ENCODE results near the gene LMAN2.

Gene LMAN2

DNA sequence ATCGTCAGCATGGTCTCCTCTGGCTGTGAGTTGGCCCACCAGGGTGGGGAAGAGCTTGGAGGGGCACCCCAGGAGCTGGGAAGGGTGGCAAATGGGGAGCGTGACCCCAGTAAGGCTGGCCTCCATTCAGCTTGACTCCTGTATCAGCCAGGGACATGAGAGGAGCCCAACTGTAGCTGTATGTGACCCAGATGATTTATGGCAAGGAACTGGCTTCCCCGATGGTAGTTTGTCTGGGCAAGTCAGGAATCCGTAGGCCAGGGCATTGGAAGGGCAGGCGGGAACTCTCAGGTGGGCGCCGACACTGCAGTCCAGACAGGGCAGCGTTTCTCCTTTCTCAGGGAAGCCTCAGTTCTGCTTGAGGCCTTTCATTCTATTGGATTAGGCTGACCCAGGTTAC lies 35.1 kb upstream of the LMAN2 start:
- TF ChIP-seq, protein P1, sequence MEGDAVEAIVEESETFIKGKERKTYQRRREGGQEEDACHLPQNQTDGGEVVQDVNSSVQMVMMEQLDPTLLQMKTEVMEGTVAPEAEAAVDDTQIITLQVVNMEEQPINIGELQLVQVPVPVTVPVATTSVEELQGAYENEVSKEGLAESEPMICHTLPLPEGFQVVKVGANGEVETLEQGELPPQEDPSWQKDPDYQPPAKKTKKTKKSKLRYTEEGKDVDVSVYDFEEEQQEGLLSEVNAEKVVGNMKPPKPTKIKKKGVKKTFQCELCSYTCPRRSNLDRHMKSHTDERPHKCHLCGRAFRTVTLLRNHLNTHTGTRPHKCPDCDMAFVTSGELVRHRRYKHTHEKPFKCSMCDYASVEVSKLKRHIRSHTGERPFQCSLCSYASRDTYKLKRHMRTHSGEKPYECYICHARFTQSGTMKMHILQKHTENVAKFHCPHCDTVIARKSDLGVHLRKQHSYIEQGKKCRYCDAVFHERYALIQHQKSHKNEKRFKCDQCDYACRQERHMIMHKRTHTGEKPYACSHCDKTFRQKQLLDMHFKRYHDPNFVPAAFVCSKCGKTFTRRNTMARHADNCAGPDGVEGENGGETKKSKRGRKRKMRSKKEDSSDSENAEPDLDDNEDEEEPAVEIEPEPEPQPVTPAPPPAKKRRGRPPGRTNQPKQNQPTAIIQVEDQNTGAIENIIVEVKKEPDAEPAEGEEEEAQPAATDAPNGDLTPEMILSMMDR (IDR thresholded peaks at IDR 0.05; ENCODE audit: borderline replicate concordance, insufficient read depth, low read depth, low read length) = no peak
- H3K4me3 ChIP-seq (ENCODE audit: low read depth, low read length) = no peak overlapping the region

- TF ChIP-seq, protein P1 (IDR thresholded peaks at IDR 0.05; ENCODE audit: borderline replicate concordance, insufficient read depth, low read depth, low read length) = no peak
These were observed 34.3 kb upstream of the LMAN2 start for GRCh38 chr5:177385720-177386119.

DNA sequence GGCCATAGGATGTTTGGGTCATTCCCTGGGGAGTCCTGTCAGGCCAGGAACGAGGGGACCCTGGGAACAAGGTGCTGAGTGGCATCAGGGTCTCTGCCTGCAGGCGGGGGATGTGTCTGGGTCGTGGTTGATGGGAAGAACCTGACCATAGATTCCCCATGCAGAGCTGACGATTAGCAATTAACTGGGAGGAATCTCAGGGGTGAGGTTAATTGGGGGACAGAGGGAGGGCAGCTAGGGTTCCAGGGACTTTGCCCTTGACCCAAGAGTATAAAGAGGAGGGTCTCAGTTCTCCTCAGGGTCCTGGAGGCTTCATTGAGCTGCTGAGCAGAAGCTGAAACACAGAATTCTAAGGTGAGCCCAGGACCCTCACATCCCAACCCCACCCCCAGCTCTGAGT lies 32.7 kb upstream of the LMAN2 start, which contains the start of gene SLC34A1:
SLC34A1 (plus strand) TSS at position 301 of the 400 bp plus-strand sequence. CDS start 1,308 bp downstream, outside the sequence.
- TF ChIP-seq, protein P1 (IDR thresholded peaks at IDR 0.05; ENCODE audit: borderline replicate concordance, insufficient read depth, low read depth, low read length) = no peak
- H3K4me3 ChIP-seq (ENCODE audit: low read depth, low read length) = no peak within 1 kb of the TSS

More at GRCh38 chr5:177385720-177386119, 34.3 kb upstream of the LMAN2 start:
- H3K4me3 ChIP-seq (ENCODE audit: low read depth, low read length) = no peak overlapping the region

DNA sequence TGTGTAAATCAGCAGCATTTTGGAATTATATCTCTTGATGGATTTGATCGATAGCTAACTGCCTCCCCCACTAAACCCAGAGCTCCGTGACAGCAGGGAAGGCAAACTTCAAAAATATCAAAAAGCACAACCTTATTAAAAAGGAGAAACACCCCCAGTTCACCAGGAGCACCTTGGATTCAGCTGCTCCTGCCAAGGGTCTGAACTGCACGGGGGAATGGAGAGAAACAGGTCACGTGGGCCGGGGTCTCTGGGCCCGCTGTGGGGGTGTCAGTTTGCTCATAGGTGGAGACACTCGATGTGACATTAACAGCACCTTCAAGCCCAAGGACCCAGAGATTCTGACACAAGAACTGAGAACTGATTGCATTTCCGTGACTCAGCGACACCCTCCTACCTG lies 31.7 kb upstream of the LMAN2 start:
- no peak overlapping the region for H3K4me3 ChIP-seq (ENCODE audit: low read depth, low read length)
- TF ChIP-seq, protein P1 (IDR thresholded peaks at IDR 0.05; ENCODE audit: borderline replicate concordance, insufficient read depth, low read depth, low read length) = no peak

DNA sequence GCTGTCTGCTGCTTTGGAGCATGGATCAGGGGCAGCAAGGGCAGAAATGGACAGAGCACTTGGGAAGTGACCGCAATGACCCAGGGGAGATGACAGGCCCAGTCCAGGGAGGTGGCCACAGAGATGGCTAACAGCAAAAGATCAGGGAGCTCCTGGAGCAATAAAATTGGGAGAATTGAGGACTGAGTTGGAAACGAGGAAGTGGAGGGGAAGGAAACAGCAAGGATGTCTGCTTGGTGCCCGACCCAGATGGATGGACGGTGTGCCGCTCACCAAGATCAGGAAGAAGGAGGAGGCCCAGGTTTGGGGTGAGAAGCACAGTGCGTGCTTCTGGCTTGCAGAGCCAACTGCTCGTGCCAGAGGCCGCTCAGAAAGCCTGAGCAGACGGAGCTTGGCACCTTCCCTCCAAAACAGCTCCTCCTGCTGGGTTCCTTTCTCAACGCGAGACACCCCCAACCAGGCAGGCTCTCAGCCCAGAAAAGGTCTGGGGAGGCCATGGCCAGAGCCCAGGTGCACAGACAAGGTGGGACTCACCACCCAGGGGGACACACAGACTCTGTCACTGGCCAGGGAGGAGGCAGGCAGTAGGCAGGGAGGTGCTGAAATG lies 31.1 kb upstream of the LMAN2 start:
- TF ChIP-seq, protein P1 (IDR thresholded peaks at IDR 0.05; ENCODE audit: borderline replicate concordance, insufficient read depth, low read depth, low read length) = no peak; the same call in 1 of the 2 replicates
- H3K4me3 ChIP-seq (ENCODE audit: low read depth, low read length) = no peak overlapping the region

DNA sequence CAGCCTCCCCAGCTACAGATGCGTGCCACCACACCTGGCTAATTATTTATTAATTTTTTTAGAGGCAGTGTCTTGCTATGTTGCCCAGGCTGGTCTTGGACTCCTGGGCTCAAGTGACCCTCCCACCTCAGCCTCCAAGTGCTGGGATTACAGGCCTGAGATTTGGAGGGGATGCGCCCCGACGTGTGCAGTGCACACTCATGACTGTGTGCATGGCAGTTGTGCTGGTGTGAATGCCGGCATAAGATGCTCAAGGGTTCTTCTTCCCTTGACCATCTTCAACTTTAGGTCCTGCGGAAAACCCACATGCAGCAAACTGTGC lies 29.3 kb upstream of the LMAN2 start:
- no peak overlapping the region for H3K4me3 ChIP-seq (ENCODE audit: low read depth, low read length)
- TF ChIP-seq, protein P1 (IDR thresholded peaks at IDR 0.05; ENCODE audit: borderline replicate concordance, insufficient read depth, low read depth, low read length) = no peak

Data from GM12875 (cell line).